Esophagus squamous epithelium (tissue), 5 donors: ENCODE results near the gene TNFRSF13B. TPM values are rescaled to one million over a fixed set of nuclear protein-coding genes. Genes with fewer than 3 reads are reported as not detected.
A peak's percentile ranks its signal among the peaks of the same experiment; 100 is the strongest.

Experiments used
- DNase-seq: peaks from one replicate; lab custom pipeline; 2025; lab: John Stamatoyannopoulos, UW
- H3K27ac ChIP-seq, 4 donors: fragments of 200-600 bp; sonication (generic); one replicate each; pipeline ENCODE4 v1.5.1; 2016 to 2019; ENCODE audit warnings: mild to moderate bottlenecking in 1 of 4
- H3K27me3 ChIP-seq, 4 donors: fragments of 200-600 bp; sonication (generic); 1 replicate in 3 of 4; 2 replicates in 1 of 4; pipeline versions ENCODE4 v1.5.1 to v1.6.0; 2017 to 2021; ENCODE audit warnings: antibody characterized with exemption in 1 of 4
- H3K36me3 ChIP-seq, 3 donors: fragments of 200-600 bp; sonication (generic); one replicate each; pipeline ENCODE4 v1.5.1; 2016 to 2019
- H3K4me1 ChIP-seq, 3 donors: fragments of 200-600 bp; sonication (generic); one replicate each; pipeline ENCODE4 v1.5.1; 2017 to 2019
- H3K4me3 ChIP-seq, 4 donors: fragments of 200-600 bp; sonication (generic); 1 replicate in 3 of 4; 2 replicates in 1 of 4; pipeline ENCODE4 v1.5.1; 2016 to 2019; ENCODE audit warnings: mild to moderate bottlenecking in 2 of 4, moderate library complexity in 1 of 4
- H3K9me3 ChIP-seq, 3 donors: fragments of 200-600 bp; sonication (generic); one replicate each; pipeline ENCODE4 v1.5.1; 2016 to 2019
- POLR2A ChIP-seq, 4 donors: fragments of 450-650 bp; IDR thresholded peaks; one replicate each; pipeline ENCODE4 v1.6.1; 2017; ENCODE audit warnings: antibody characterized with exemption in 4 of 4, mild to moderate bottlenecking in 4 of 4, moderate library complexity in 3 of 4
- WGBS, 2 donors: methylation state at CpG; one replicate each; pipeline ENCODE4 v1.1.5; 2018; 5-methylcytosine and 5-hydroxymethylcytosine counted together
- intact Hi-C: fragments of 100-400 bp; cut with DNase I; formaldehyde crosslinking; loops from one replicate; pipeline ENCODE4 v1.15.0; 2022
- total RNA-seq, 4 donors: library from RNA; depleted of rRNA; stranded (reverse); fragments of >200 nt; gene quantifications; one replicate each; pipeline ENCODE4 v1.1.0, GENCODE V29; 2016
- TF ChIP-seq, protein P1 (sequence below), 6 experiments: fragments of 450-650 bp in 4 of 6; fragments of 200-600 bp in 2 of 6; sonication (generic) in 2 of 6; IDR thresholded peaks; one replicate each; pipeline ENCODE4 v1.5.1; 2016 to 2019; ENCODE audit warnings: antibody characterized with exemption in 6 of 6, mild to moderate bottlenecking in 4 of 6, moderate library complexity in 4 of 6
- donor health status: DM: yes; HTN: yes; CAD: no.

TNFRSF13B gene
- total RNA-seq, 4 donors from 2014 or later = not detected

DNA sequence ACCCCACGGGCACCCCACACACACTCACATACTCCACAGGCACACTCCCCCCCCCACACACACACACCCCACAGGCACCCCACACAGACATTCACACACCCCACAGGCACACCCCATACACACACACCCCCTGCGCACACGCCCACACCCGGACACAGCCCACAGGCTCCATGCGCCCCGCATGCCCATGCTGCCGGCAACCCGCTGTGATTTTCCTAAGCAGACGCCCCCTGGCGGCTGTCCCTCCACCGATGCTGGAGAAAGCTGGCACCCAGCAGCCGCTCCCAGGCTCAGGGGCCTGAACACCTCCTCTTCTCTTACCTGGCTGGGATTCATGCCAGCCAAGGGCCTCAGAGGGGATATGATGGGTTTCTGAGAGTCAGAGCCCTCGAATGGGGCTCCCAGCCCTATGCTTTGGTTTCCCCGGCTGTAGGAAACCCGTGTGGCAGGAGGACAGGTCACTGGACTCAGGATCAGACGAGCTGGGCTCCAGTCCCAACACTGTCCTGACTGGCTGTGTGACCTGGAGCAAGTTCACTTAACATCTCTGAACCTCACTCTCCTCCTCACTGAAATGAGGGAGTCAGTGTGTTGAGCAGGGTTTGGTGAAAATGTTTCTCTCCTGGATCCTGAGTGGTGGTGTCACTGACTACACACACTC is 19.6 kb upstream of the TNFRSF13B start:
- Histone ChIP-seq H3K4me3 (no peak overlapping the region), H3K27ac (no peak overlapping the region), H3K36me3 (no peaks in the 10 kb centered on the region), H3K4me1 (peaks cover 0 to 19% (median 4%) of the 10 kb centered on the region in 3 donors), H3K27me3 (no peaks in the 10 kb centered on the region), H3K9me3 (no peaks in the 10 kb centered on the region)
- no peak for TF ChIP-seq POLR2A (IDR thresholded peaks at IDR 0.05)
- TF ChIP-seq, protein P1, sequence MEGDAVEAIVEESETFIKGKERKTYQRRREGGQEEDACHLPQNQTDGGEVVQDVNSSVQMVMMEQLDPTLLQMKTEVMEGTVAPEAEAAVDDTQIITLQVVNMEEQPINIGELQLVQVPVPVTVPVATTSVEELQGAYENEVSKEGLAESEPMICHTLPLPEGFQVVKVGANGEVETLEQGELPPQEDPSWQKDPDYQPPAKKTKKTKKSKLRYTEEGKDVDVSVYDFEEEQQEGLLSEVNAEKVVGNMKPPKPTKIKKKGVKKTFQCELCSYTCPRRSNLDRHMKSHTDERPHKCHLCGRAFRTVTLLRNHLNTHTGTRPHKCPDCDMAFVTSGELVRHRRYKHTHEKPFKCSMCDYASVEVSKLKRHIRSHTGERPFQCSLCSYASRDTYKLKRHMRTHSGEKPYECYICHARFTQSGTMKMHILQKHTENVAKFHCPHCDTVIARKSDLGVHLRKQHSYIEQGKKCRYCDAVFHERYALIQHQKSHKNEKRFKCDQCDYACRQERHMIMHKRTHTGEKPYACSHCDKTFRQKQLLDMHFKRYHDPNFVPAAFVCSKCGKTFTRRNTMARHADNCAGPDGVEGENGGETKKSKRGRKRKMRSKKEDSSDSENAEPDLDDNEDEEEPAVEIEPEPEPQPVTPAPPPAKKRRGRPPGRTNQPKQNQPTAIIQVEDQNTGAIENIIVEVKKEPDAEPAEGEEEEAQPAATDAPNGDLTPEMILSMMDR (IDR thresholded peaks at IDR 0.05) = peak; percentile 56 to 85 (median 82)
- DNase-seq = peak; percentile 36
- intact Hi-C loops = no loop called here
- 30 to 55% methylated on average over 2 to 4 of the region's 16 CpGs for WGBS, 2 donors

DNA sequence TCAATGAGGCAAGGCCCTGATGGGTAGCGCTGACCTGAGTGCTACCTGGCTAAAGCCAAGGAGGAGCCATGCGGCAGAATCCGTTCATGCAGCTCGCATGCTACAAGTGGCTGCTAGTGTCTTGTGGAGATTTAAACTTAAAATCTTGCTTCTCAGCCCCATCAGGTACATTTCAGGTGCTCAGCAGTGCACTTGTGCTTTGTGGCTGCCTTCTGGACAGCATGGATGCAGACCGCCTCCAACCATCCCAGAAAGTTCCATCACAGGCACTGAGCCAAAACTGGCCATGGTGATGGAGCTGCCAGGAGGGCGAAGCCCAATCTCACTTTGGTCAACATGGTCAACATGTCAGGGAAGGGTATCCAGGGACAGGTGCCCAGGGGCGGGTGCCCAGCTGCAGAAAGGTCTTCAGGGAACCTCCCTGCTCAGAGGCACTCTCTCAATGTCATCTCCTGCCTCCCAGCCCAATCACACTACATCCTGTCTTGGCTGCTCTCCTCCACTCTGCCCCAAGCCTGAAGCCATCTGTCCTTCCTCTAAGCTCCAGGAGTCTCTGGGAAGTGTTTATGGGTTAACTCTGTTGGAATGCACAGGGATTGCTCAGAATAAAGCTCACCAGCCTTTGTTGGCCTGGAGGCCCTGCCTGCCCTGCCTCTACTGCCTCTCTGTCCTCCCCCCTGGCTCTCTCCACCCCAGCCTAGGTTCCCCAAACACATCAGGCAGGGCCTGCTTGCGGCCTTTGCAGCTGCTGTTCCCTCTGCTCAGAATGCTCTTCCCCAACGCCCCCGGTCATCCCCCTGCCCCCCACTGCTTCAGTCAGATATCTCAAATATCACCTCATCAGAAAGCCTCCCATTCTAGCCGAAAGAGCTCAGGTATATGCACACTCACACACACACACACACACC is 18.3 kb upstream of the TNFRSF13B start:
- Histone ChIP-seq H3K4me1 (peaks cover 0 to 19% (median 4%) of the 10 kb centered on the region in 3 donors), H3K9me3 (no peaks in the 10 kb centered on the region), H3K4me3 (no peak overlapping the region), H3K27me3 (no peaks in the 10 kb centered on the region), H3K27ac (peak overlapping the region in 3 of 4 donors; percentile 1 to 82 (median 70)), H3K36me3 (no peaks in the 10 kb centered on the region)
- intact Hi-C loops = no loop called here
- no peak for DNase-seq
- TF ChIP-seq, protein P1 (IDR thresholded peaks at IDR 0.05) = no peak
- no peak for TF ChIP-seq POLR2A (IDR thresholded peaks at IDR 0.05)
- 81 to 91% methylated on average over 3 to 8 of the region's 11 CpGs for WGBS, 2 donors

DNA sequence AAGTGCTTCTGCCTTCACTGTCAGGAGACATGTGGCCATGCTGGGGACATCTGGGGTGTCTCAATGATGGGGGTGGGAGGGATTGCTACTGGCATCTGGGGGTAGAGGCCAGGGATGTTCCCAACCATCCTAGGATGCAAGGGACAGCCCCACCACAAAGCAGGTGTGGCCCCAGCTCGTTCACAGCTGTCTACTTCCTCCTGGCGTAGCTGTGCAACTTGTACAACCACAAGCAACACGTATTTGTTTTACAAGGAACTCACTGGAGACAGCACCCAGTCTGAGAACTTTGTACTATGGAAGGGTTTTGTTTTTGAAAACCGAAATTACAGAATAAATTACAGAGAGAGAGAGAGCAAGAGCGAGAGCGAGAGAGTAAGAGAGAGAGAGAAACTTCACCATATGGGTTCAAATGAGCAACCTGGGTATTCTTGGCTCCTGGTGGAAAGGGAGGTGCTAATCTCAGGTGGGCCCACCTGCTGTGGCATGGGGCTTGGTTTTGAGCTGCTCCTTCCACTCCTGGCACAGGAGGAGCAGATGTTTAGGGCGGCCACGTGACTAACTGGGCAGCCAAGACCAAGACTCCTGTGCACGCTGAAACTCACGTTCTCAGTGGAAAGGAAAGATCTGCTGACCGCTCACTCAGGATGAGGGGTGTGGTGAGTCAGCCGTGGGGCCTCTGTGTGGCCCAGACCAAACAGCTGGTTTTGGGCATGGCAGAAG is 17.5 kb upstream of the TNFRSF13B start:
- H3K9me3 ChIP-seq = no peaks in the 10 kb centered on the region
- H3K27ac ChIP-seq = peak overlapping the region in 3 of 4 donors; percentile 1 to 82 (median 70)
- no peaks in the 10 kb centered on the region for H3K27me3 ChIP-seq
- H3K4me3 ChIP-seq = no peak overlapping the region
- no peak for DNase-seq
- intact Hi-C loops = no loop called here
- WGBS, 2 donors = 60 to 72% methylated on average over 10 to 12 of the region's 12 CpGs
- H3K4me1 ChIP-seq = peaks cover 0 to 19% (median 4%) of the 10 kb centered on the region in 3 donors
- no peaks in the 10 kb centered on the region for H3K36me3 ChIP-seq
- TF ChIP-seq POLR2A (IDR thresholded peaks at IDR 0.05) = no peak
- TF ChIP-seq, protein P1 (IDR thresholded peaks at IDR 0.05) = no peak

DNA sequence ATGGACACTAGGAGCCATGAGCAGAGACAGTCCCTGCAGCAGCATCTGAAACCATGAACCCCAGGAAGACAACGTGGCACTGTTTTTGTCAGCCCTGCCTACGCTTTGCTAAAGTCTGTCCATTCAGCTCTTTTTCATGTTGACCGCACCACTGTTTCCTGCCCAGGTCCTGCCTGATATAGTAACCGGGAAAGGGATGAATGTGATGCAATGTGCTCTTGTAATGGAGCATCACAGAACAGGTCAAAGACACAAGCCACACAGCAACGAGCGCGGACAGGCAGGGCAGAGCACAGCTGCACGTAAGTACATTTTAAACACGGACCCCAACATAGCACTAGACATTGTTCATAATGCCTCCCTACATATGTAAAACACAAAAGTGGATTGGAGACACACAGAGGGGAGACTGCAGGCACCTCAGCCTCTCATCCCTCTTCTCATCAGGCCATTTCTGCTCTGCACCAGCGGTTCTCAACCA is 16.9 kb upstream of the TNFRSF13B start:
- peaks cover 0 to 19% (median 4%) of the 10 kb centered on the region in 3 donors for H3K4me1 ChIP-seq
- H3K9me3 ChIP-seq = no peaks in the 10 kb centered on the region
- H3K27ac ChIP-seq = peak overlapping the region in 3 of 4 donors; percentile 42 to 82 (median 70)
- TF ChIP-seq, protein P1 (IDR thresholded peaks at IDR 0.05) = no peak
- TF ChIP-seq POLR2A (IDR thresholded peaks at IDR 0.05) = no peak
- intact Hi-C loops = no loop called here
- 80% methylated on average over 6 to 10 of the region's 10 CpGs for WGBS, 2 donors
- H3K36me3 ChIP-seq = no peaks in the 10 kb centered on the region
- peak overlapping the region in 1 of 4 donors; percentile 15 for H3K4me3 ChIP-seq
- H3K27me3 ChIP-seq = no peaks in the 10 kb centered on the region
- DNase-seq = no peak
